Common myeloid progenitor, CD34-positive (primary cell): Measurements from ENCODE around the gene CPNE1.

Source experiments
- CTCF ChIA-PET: fragments of 350-600 bp; sonication (Branson Sonifier 250); formaldehyde crosslinking; loops from one replicate; lab custom pipeline; 2021; ENCODE audit warnings: antibody characterized with exemption; lab: Charles Lee
- POLR2A ChIA-PET: fragments of 350-600 bp; sonication (Branson Sonifier 250); formaldehyde crosslinking; loops from one replicate; lab custom pipeline; 2021; ENCODE audit warnings: antibody characterized with exemption; lab: Charles Lee
- DNase-seq, 3 donors: peaks; one replicate each; pipeline versions ENCODE4 v3.0.0 to v3.0.0-alpha.2; 2013
- H3K27ac ChIP-seq, 2 experiments: 1 replicate in 1 of 2; 2 replicates in 1 of 2; pipeline ENCODE4 v1.7.0; 2013; ENCODE audit warnings: inconsistent platforms in 2 of 2, low read length in 2 of 2, mild to moderate bottlenecking in 2 of 2, low read depth in 1 of 2, moderate library complexity in 1 of 2; ENCODE audit not compliant: severe bottlenecking in 2 of 2, insufficient read depth in 1 of 2, poor library complexity in 1 of 2
- H3K27me3 ChIP-seq, 5 experiments: replicated peaks in 2 of 5; 1 replicate in 3 of 5; 2 replicates in 2 of 5; pipeline versions ENCODE4 v1.6.1 to v1.7.0; 2013; ENCODE audit warnings: low read length in 4 of 5, mild to moderate bottlenecking in 2 of 5, moderate library complexity in 2 of 5, inconsistent platforms in 1 of 5; ENCODE audit not compliant: insufficient read depth in 5 of 5, control insufficient read depth in 4 of 5
- H3K36me3 ChIP-seq, 4 experiments: 1 replicate in 2 of 4; 2 replicates in 2 of 4; pipeline versions ENCODE4 v1.6.1 to v1.7.0; 2013; ENCODE audit warnings: low read length in 3 of 4, control low read depth in 1 of 4, mild to moderate bottlenecking in 1 of 4; ENCODE audit not compliant: control insufficient read depth in 4 of 4, insufficient read depth in 4 of 4
- H3K4me1 ChIP-seq, 4 experiments: 1 replicate in 3 of 4; 2 replicates in 1 of 4; pipeline versions ENCODE4 v1.6.1 to v1.7.1; 2013; ENCODE audit warnings: low read length in 3 of 4, mild to moderate bottlenecking in 3 of 4, control low read depth in 1 of 4, inconsistent platforms in 1 of 4, moderate library complexity in 1 of 4; ENCODE audit not compliant: control insufficient read depth in 4 of 4, insufficient read depth in 4 of 4; ENCODE audit errors: control extremely low read depth in 1 of 4
- H3K4me3 ChIP-seq, 7 experiments: 1 replicate in 4 of 7; 2 replicates in 3 of 7; pipeline versions ENCODE4 v1.5.1 to v1.7.0; 2013; ENCODE audit warnings: mild to moderate bottlenecking in 7 of 7, low read length in 6 of 7, moderate library complexity in 6 of 7, inconsistent platforms in 2 of 7, low read depth in 2 of 7, control low read depth in 1 of 7; ENCODE audit not compliant: insufficient read depth in 4 of 7, control insufficient read depth in 1 of 7; ENCODE audit errors: extremely low read depth in 1 of 7
- H3K9me3 ChIP-seq, 5 experiments: 1 replicate in 4 of 5; 2 replicates in 1 of 5; pipeline versions ENCODE4 v1.6.1 to v1.7.1; 2013; ENCODE audit warnings: low read length in 4 of 5, mild to moderate bottlenecking in 2 of 5, inconsistent platforms in 1 of 5, low read depth in 1 of 5, moderate library complexity in 1 of 5; ENCODE audit not compliant: control insufficient read depth in 4 of 5, insufficient read depth in 2 of 5; ENCODE audit errors: control extremely low read depth in 1 of 5
- WGBS: methylation state at CpG from one replicate; pipeline ENCODE4 v1.1.5; 2013; ENCODE audit not compliant: insufficient coverage; 5-methylcytosine and 5-hydroxymethylcytosine counted together

Gene CPNE1

DNA sequence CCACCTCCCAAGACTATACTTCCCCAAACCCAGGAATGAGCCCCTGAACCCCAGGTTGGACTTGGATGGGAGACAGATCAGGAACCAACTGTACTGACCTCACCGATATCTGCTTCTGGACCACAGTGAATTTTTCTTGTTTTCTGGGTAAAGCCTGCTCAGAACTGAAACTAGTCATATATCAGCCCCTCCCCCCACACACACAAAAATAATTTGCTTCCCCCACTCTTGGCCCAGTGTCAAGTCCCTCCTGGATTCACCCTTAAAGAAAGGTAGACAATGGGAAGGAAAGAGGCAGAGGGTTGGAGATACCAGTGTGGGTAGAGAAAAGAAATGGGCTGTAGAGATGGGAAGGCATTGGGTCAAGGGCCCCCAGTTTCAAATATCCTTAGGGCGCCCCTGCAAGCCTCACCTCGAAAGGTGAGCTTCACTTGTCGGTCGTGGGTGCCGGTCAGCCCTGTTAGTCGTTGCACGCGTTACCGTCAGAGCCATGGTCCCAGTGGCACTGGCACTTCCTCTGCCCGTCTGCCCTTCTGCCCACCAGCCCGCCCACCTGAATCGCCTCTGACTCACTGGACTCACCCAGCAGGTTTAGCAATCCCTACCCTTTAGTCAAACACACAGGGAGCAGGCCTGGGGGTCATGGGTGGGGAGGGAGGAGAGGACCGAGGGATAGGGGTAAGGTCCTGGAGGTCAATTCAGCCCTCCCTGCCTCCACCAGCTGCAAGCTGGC is 57.5 kb downstream of the CPNE1 start:
- Histone ChIP-seq H3K9me3 (no peaks in the 10 kb centered on the region), H3K27ac (no peak overlapping the region), H3K4me1 (peaks cover 0 to 3% (median 1%) of the 10 kb centered on the region in 4 experiments), H3K4me3 (no peak overlapping the region), H3K27me3 (peaks cover 0 to 11% (median 4%) of the 10 kb centered on the region in 5 experiments), H3K36me3 (no peaks in the 10 kb centered on the region)
- POLR2A ChIA-PET: no interaction called here
- CTCF ChIA-PET: interaction anchor here (0.7 to 2.9 kb wide), 4 partner anchors 12 to 56 kb away, joined by 3 to 17 read pairs (median 4); no protein-coding TSS in a partner anchor
- WGBS: 95% methylated on average over 7 of the region's 14 CpGs
- peak in 1 of 3 donors; percentile 15 for DNase-seq

DNA sequence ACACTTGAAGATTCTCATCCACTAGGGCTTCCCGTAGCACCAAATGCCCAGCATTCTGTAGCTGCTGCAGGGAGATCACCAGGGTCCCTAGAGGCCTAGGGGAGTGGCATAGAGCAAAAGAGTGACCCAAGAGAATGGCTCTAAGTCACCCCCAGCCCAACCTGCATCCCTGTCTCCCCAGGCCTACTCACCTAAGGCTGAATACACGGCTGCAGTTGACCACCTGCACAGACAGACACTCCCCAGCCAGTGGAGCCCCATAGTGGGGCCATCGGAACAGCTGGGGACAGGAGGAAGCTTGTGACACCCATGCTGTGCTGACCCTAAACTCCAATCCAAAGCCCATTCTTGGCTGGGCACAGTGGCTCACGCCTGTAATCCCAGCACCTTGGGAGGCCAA is 58.6 kb downstream of the CPNE1 start:
- Histone ChIP-seq H3K9me3 (no peaks in the 10 kb centered on the region), H3K4me1 (peaks cover 0 to 13% (median 11%) of the 10 kb centered on the region in 4 experiments), H3K27me3 (peaks cover 0 to 22% (median 9%) of the 10 kb centered on the region in 5 experiments), H3K27ac (no peak overlapping the region), H3K4me3 (no peak overlapping the region), H3K36me3 (no peaks in the 10 kb centered on the region)
- ChIA-PET POLR2A (no interaction called here), CTCF (interaction anchor here (1.1 to 2.9 kb wide), 3 partner anchors 13 to 55 kb away, joined by 3 to 17 read pairs (median 4); no protein-coding TSS in a partner anchor)
- no peak for DNase-seq
- 91% methylated on average over 3 of the region's 4 CpGs for WGBS

DNA sequence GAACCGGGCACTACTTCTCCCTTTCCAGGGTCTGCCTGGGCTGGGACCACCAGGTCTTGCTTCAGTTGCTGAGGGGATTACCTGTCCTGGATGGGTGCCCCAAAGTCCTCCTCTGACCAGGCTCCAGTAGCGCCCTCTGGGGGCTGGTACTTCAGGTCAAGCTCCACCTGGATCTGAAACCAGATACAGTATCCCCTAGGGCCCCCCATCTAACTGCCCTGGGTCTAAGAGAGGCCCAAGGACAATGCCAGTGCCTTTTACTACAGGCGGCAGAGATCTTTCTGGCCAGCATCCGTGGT is 60.3 kb downstream of the CPNE1 start:
- Histone ChIP-seq H3K27ac (no peak overlapping the region), H3K36me3 (no peaks in the 10 kb centered on the region), H3K4me1 (peaks cover 0 to 19% (median 18%) of the 10 kb centered on the region in 4 experiments), H3K4me3 (no peak overlapping the region), H3K9me3 (no peaks in the 10 kb centered on the region), H3K27me3 (peaks cover 0 to 39% (median 21%) of the 10 kb centered on the region in 5 experiments)
- 82% methylated on average over 3 of the region's 4 CpGs for WGBS
- POLR2A ChIA-PET: interaction anchor here (0.5 to 0.6 kb wide), 2 partner anchors 8 to 13 kb away, joined by 3 read pairs; no protein-coding TSS in a partner anchor
- CTCF ChIA-PET: interaction anchor here (0.9 to 2.9 kb wide), 8 partner anchors 8 to 94 kb away, joined by 3 to 17 read pairs (median 4); partner anchors contain the start of gene SPAG4
- DNase-seq: peak in 1 of 3 donors; percentile 21

DNA sequence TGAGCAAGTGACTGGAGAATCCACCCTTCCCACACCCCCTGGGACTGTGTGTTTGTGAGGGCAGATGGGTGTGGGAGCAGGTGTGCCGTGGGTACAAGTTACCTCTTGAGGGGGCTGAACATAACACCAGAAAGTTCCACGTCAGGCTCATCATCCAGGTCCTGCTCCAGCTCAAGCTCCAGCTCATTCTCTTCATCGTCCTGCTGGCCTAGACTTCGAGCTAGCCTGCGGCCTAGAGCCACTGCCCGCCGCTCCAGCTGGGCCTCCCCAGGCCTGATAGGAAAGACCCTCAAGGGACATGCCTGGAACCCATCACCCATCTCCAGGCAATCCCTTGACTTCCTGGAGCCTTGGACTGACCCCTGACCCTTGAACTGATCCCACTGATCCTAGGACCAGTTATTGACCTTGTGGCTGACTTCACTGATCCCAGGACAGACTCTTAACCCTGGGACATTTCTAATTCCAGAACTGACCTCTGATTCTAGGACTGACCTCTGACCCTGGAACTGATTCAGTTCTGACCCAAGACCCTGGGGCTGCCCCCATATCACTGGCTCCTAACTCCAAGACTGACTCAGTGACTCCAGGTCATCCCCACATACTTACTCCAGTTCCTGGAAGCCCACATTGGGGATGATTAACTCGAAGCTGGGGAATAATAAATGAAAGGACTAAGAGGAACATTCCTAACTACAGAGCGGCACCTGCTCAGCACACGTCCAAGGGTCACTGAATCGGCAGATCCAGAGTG is 60.8 kb downstream of the CPNE1 start:
- Histone ChIP-seq H3K27me3 (peaks cover 0 to 44% (median 24%) of the 10 kb centered on the region in 5 experiments), H3K4me1 (peaks cover 0 to 19% (median 18%) of the 10 kb centered on the region in 4 experiments), H3K36me3 (no peaks in the 10 kb centered on the region), H3K9me3 (no peaks in the 10 kb centered on the region), H3K27ac (no peak overlapping the region), H3K4me3 (no peak overlapping the region)
- CTCF ChIA-PET: interaction anchor here (0.6 to 2.9 kb wide), 12 partner anchors 10 to 198 kb away, joined by 3 to 17 read pairs (median 4); partner anchors contain the start of gene SPAG4
- WGBS: 94% methylated on average over 9 of the region's 11 CpGs
- no peak for DNase-seq
- POLR2A ChIA-PET: interaction anchor here (0.5 to 0.6 kb wide), 2 partner anchors 9 to 14 kb away, joined by 3 read pairs; no protein-coding TSS in a partner anchor

DNA sequence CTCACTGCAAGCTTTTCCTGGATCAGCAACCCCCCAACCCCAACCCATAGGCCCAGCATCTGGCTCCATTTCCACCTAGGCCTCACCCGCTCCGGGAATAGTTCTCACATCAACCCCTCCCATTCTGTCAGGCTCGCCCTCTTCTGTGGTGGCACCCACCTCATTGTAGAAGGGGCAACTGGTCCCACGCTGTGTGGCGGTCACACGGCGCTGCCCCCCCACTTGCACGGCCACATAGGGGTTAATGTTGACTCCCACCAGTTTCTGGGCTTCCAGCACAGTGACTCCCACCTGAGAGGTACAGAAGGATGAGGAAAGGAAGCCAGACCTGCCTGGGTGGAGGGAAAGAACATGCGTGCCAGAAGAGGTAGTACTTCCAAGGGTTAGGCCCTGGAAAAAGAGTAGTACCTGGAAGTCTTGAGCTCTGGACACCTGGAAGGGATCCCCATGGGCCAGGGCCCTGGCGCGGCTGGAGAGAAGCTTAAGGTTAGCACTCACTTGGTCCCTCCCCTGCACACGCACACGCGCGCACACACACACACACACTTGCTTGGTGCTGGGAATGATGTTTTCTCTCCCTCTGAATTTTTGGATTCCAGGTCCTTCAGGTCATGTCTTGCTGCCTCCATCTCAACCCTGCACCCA is 61.7 kb downstream of the CPNE1 start:
- CTCF ChIA-PET: interaction anchor here (0.8 to 1.8 kb wide), 8 partner anchors 13 to 199 kb away, joined by 3 to 7 read pairs (median 4); partner anchors contain the start of gene SPAG4
- no peak for DNase-seq
- POLR2A ChIA-PET: no interaction called here
- H3K4me1 ChIP-seq: peaks cover 0 to 19% (median 18%) of the 10 kb centered on the region in 4 experiments
- no peak overlapping the region for H3K4me3 ChIP-seq
- no peaks in the 10 kb centered on the region for H3K36me3 ChIP-seq
- peaks cover 0 to 53% (median 30%) of the 10 kb centered on the region in 5 experiments for H3K27me3 ChIP-seq
- H3K9me3 ChIP-seq: no peaks in the 10 kb centered on the region
- H3K27ac ChIP-seq: no peak overlapping the region
- WGBS: 100% methylated on average over 9 of the region's 15 CpGs

DNA sequence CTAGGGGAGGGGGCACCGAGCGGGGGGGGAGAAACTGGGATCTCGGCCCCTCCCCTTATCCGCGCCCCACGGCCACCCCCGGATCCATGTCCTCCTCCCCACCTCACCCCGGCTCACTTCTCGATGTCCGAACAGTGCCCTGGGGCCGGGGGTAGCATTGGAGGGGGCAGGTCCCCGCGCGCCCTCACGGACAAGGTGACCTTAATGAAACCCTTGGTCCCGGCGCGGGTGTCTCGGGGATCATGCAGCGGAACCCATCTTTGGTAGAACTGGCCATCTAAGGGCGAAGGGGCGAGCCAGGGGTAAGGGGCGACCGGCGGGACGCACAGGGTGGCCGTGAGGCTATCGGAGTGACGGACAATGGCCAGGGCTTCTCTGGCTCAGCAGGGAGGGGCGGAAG is 62.7 kb downstream of the CPNE1 start:
- Histone ChIP-seq H3K27me3 (peaks cover 0 to 58% (median 36%) of the 10 kb centered on the region in 5 experiments), H3K27ac (no peak overlapping the region), H3K36me3 (no peaks in the 10 kb centered on the region), H3K9me3 (no peaks in the 10 kb centered on the region), H3K4me3 (peak overlapping the region; percentile 5 to 75 (median 61)), H3K4me1 (peaks cover 0 to 19% (median 18%) of the 10 kb centered on the region in 4 experiments)
- POLR2A ChIA-PET: no interaction called here
- 36% methylated on average over 27 of the region's 30 CpGs for WGBS
- DNase-seq: no peak
- CTCF ChIA-PET: interaction anchor here (1.4 to 1.6 kb wide), 3 partner anchors 8 to 97 kb away, joined by 3 to 4 read pairs (median 3); partner anchors contain the start of genes NFS1 and ROMO1
